HEK293 (cell line): ENCODE results near the gene DPRX.

Experiments used
- CTCF ChIA-PET: fragments of 350-600 bp; formaldehyde crosslinking; extraction: SDS; loops from one replicate; lab custom pipeline; 2021; ENCODE audit warnings: antibody characterized with exemption; lab: Yijun Ruan, JAX
- POLR2A ChIA-PET: fragments of 300-600 bp; formaldehyde crosslinking; extraction: SDS; loops from one replicate; lab custom pipeline; 2020; ENCODE audit warnings: antibody characterized with exemption, inconsistent platforms; lab: Yijun Ruan, JAX
- H3K27ac ChIP-seq: fragments of 200-500 bp; sonication (Bioruptor generic); 2 replicates; pipeline ENCODE4 v1.5.1; 2014; ENCODE audit warnings: low read depth, low read length, control low read depth, inconsistent platforms; ENCODE audit errors: extremely low read depth
- H3K36me3 ChIP-seq, 2 experiments: fragments of 200-500 bp in 1 of 2; sonication (Bioruptor generic) in 1 of 2; 1 replicate in 1 of 2; 2 replicates in 1 of 2; pipeline ENCODE4 v1.5.1; 2014 to 2017; ENCODE audit warnings: inconsistent platforms in 2 of 2, low read length in 2 of 2; ENCODE audit not compliant: control insufficient read depth in 2 of 2, insufficient read depth in 1 of 2
- H3K4me1 ChIP-seq: fragments of 200-500 bp; sonication (Bioruptor generic); 2 replicates; pipeline ENCODE4 v1.5.1; 2014; ENCODE audit warnings: mild to moderate bottlenecking, low read length, inconsistent platforms; ENCODE audit not compliant: control insufficient read depth, insufficient read depth
- H3K4me3 ChIP-seq: 2 replicates; pipeline ENCODE4 v1.5.1; 2011; ENCODE audit warnings: low read depth, mild to moderate bottlenecking, control low read depth, low read length, moderate library complexity
- H3K9me3 ChIP-seq: fragments of 200-500 bp; sonication (Bioruptor generic); 2 replicates; pipeline ENCODE4 v1.5.1; 2014; ENCODE audit warnings: low read depth, low read length, inconsistent platforms; ENCODE audit not compliant: control insufficient read depth, insufficient read depth
- BCL11A ChIP-seq: fragments of 450-650 bp; formaldehyde crosslinking; IDR thresholded peaks from 2 replicates; pipeline ENCODE4 v1.5.1; 2016; ENCODE audit warnings: low read depth, missing biosample characterization, missing genetic modification characterization
- BCL11B ChIP-seq: fragments of 450-650 bp; formaldehyde crosslinking; IDR thresholded peaks from 2 replicates; pipeline ENCODE4 v1.5.1; 2016; ENCODE audit warnings: low read depth, missing biosample characterization, missing genetic modification characterization
- HOXA7 ChIP-seq: sonication (generic); formaldehyde crosslinking; IDR thresholded peaks from 2 replicates; pipeline ENCODE4 v1.8.1; 2022; ENCODE audit warnings: missing genetic modification reagents, borderline replicate concordance
- SETDB1 ChIP-seq: IDR thresholded peaks from one replicate; pipeline ENCODE4 v1.6.1; 2017; ENCODE audit warnings: mild to moderate bottlenecking, low read length, moderate library complexity, mixed read lengths; ENCODE audit not compliant: insufficient read length
- SP7 ChIP-seq: fragments of 450-650 bp; formaldehyde crosslinking; IDR thresholded peaks from 2 replicates; pipeline ENCODE4 v1.5.1; 2016; ENCODE audit warnings: missing biosample characterization, missing genetic modification characterization
- TCF7L2 ChIP-seq: IDR thresholded peaks from 2 replicates; pipeline ENCODE4 v1.6.1; 2011; ENCODE audit warnings: low read depth, mild to moderate bottlenecking, inconsistent platforms, low read length, moderate library complexity, borderline replicate concordance
- ZBTB20 ChIP-seq: fragments of 450-650 bp; formaldehyde crosslinking; IDR thresholded peaks from 2 replicates; pipeline ENCODE4 v1.5.1; 2016; ENCODE audit warnings: missing biosample characterization, missing genetic modification characterization
- ZBTB21 ChIP-seq: fragments of 450-650 bp; formaldehyde crosslinking; IDR thresholded peaks from 2 replicates; pipeline ENCODE4 v1.5.1; 2017; ENCODE audit warnings: missing biosample characterization, missing genetic modification characterization
- ZBTB44 ChIP-seq: fragments of 450-650 bp; IDR thresholded peaks from 2 replicates; pipeline ENCODE4 v1.5.1; 2018; ENCODE audit warnings: missing biosample characterization, mild to moderate bottlenecking, missing genetic modification characterization
- ZBTB7A ChIP-seq: fragments of 450-650 bp; formaldehyde crosslinking; IDR thresholded peaks from 2 replicates; pipeline ENCODE4 v1.5.1; 2016; ENCODE audit warnings: low read depth, missing biosample characterization, missing genetic modification characterization
- ZNF121 ChIP-seq: fragments of 450-650 bp; formaldehyde crosslinking; IDR thresholded peaks from 2 replicates; pipeline ENCODE4 v1.5.1; 2016; ENCODE audit warnings: missing biosample characterization, missing genetic modification characterization
- ZNF146 ChIP-seq: fragments of 450-650 bp; formaldehyde crosslinking; IDR thresholded peaks from 2 replicates; pipeline ENCODE4 v1.5.1; 2016; ENCODE audit warnings: missing biosample characterization, missing genetic modification characterization
- ZNF157 ChIP-seq: fragments of 450-650 bp; formaldehyde crosslinking; IDR thresholded peaks from 2 replicates; pipeline ENCODE4 v1.5.1; 2016; ENCODE audit warnings: missing biosample characterization, missing genetic modification characterization
- ZNF184 ChIP-seq: fragments of 450-650 bp; IDR thresholded peaks from 2 replicates; pipeline ENCODE4 v1.5.1; 2018; ENCODE audit warnings: missing biosample characterization, mild to moderate bottlenecking, missing genetic modification characterization
- ZNF24 ChIP-seq: fragments of 450-650 bp; formaldehyde crosslinking; IDR thresholded peaks from 2 replicates; pipeline ENCODE4 v1.5.1; 2016; ENCODE audit warnings: missing biosample characterization, missing genetic modification characterization
- ZNF280D ChIP-seq: fragments of 450-650 bp; formaldehyde crosslinking; IDR thresholded peaks from 2 replicates; pipeline ENCODE4 v1.5.1; 2016; ENCODE audit warnings: missing biosample characterization, missing genetic modification characterization
- ZNF473 ChIP-seq: fragments of 450-650 bp; formaldehyde crosslinking; IDR thresholded peaks from 2 replicates; pipeline ENCODE4 v1.5.1; 2017; ENCODE audit warnings: missing biosample characterization, missing genetic modification characterization
- ZNF488 ChIP-seq: fragments of 450-650 bp; formaldehyde crosslinking; IDR thresholded peaks from 2 replicates; pipeline ENCODE4 v1.5.1; 2016; ENCODE audit warnings: missing biosample characterization, missing genetic modification characterization
- ZNF544 ChIP-seq: fragments of 450-650 bp; formaldehyde crosslinking; IDR thresholded peaks from 2 replicates; pipeline ENCODE4 v1.5.0; 2017; ENCODE audit warnings: missing biosample characterization, missing genetic modification characterization
- ZNF558 ChIP-seq: fragments of 450-650 bp; formaldehyde crosslinking; IDR thresholded peaks from 2 replicates; pipeline ENCODE4 v1.5.1; 2016; ENCODE audit warnings: missing biosample characterization, missing genetic modification characterization
- ZNF580 ChIP-seq: fragments of 450-650 bp; formaldehyde crosslinking; IDR thresholded peaks from 2 replicates; pipeline ENCODE4 v1.5.1; 2016; ENCODE audit warnings: missing biosample characterization, missing genetic modification characterization
- ZNF596 ChIP-seq: fragments of 450-650 bp; IDR thresholded peaks from 2 replicates; pipeline ENCODE4 v1.5.0; 2018; ENCODE audit warnings: missing biosample characterization, mild to moderate bottlenecking, missing genetic modification characterization, moderate library complexity
- ZNF785 ChIP-seq: fragments of 450-650 bp; formaldehyde crosslinking; IDR thresholded peaks from 2 replicates; pipeline ENCODE4 v1.5.1; 2016; ENCODE audit warnings: missing biosample characterization, missing genetic modification characterization
- ZSCAN16 ChIP-seq: fragments of 450-650 bp; formaldehyde crosslinking; IDR thresholded peaks from 2 replicates; pipeline ENCODE4 v1.5.1; 2016; ENCODE audit warnings: missing biosample characterization, missing genetic modification characterization
- ZSCAN23 ChIP-seq: fragments of 450-650 bp; formaldehyde crosslinking; IDR thresholded peaks from 2 replicates; pipeline ENCODE4 v1.5.1; 2016; ENCODE audit warnings: missing biosample characterization, missing genetic modification characterization
- TF ChIP-seq, protein P1 (sequence below): fragments of 450-650 bp; formaldehyde crosslinking; conservative IDR thresholded peaks from 2 replicates; pipeline ENCODE4 v1.5.1; 2016; ENCODE audit warnings: low read depth, missing biosample characterization, missing genetic modification characterization
- TF ChIP-seq, protein P2 (sequence below): fragments of 450-650 bp; formaldehyde crosslinking; IDR thresholded peaks from 2 replicates; pipeline ENCODE4 v1.5.1; 2016; ENCODE audit warnings: missing biosample characterization, missing genetic modification characterization

The DPRX gene

GRCh38 chr19:53583181-53583580 is 48.6 kb upstream of the DPRX start:
- H3K4me1 ChIP-seq: no peaks in the 10 kb centered on the region
- no peaks in the 10 kb centered on the region; the same call in 1 of the 2 replicates for H3K9me3 ChIP-seq
- no peak overlapping the region for H3K27ac ChIP-seq
- H3K4me3 ChIP-seq: no peak overlapping the region
- CTCF ChIA-PET: no interaction called here
- TF ChIP-seq SP7: no peak
- TF ChIP-seq HOXA7 (CRISPR knock-in tag): no peak
- TF ChIP-seq ZNF558 (tag by site-specific recombination): no peak
- TF ChIP-seq ZSCAN16: no peak
- no peak for TF ChIP-seq SETDB1
- no peak for TF ChIP-seq ZNF121 (tag by site-specific recombination)
- TF ChIP-seq BCL11B (tag by site-specific recombination): no peak
- TF ChIP-seq ZNF785 (tag by site-specific recombination): no peak
- TF ChIP-seq ZNF146 (tag by site-specific recombination): no peak
- TF ChIP-seq ZBTB20: no peak
- TF ChIP-seq ZNF580 (tag by site-specific recombination): no peak
- TF ChIP-seq ZNF544: no peak
- TF ChIP-seq ZBTB7A (tag by site-specific recombination): no peak
- TF ChIP-seq ZNF24 (tag by site-specific recombination): no peak
- POLR2A ChIA-PET: no interaction called here
- peaks cover 7 to 15% of the 10 kb centered on the region in 2 experiments for H3K36me3 ChIP-seq

DNA sequence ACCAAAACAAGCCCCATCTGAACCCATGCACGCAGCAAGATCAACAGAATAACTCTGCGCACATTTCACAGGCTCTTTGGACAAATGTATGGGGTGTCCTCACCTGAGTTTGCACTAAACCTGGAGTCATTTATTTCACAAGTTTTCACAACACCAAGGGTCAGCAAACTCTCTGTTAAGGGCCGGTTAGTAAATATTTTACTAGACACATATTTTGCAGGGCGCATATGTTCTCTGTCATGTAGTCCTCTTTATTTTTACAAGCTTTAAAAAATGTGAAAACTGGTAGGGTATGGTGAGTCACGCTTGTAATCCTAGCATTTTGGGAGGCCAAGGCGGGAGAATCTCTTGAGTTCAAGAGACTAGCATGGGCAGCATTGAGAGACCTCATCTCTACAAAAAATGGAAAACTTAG is 45.5 kb upstream of the DPRX start:
- ChIA-PET CTCF (no interaction called here), POLR2A (no interaction called here)
- H3K36me3 ChIP-seq: no peaks in the 10 kb centered on the region
- H3K4me1 ChIP-seq: no peaks in the 10 kb centered on the region
- no peaks in the 10 kb centered on the region for H3K9me3 ChIP-seq
- H3K4me3 ChIP-seq: no peak overlapping the region
- no peak overlapping the region for H3K27ac ChIP-seq
- TF ChIP-seq BCL11A (tag by site-specific recombination): no peak
- no peak for TF ChIP-seq ZNF280D (tag by site-specific recombination)
- TF ChIP-seq, protein P1, sequence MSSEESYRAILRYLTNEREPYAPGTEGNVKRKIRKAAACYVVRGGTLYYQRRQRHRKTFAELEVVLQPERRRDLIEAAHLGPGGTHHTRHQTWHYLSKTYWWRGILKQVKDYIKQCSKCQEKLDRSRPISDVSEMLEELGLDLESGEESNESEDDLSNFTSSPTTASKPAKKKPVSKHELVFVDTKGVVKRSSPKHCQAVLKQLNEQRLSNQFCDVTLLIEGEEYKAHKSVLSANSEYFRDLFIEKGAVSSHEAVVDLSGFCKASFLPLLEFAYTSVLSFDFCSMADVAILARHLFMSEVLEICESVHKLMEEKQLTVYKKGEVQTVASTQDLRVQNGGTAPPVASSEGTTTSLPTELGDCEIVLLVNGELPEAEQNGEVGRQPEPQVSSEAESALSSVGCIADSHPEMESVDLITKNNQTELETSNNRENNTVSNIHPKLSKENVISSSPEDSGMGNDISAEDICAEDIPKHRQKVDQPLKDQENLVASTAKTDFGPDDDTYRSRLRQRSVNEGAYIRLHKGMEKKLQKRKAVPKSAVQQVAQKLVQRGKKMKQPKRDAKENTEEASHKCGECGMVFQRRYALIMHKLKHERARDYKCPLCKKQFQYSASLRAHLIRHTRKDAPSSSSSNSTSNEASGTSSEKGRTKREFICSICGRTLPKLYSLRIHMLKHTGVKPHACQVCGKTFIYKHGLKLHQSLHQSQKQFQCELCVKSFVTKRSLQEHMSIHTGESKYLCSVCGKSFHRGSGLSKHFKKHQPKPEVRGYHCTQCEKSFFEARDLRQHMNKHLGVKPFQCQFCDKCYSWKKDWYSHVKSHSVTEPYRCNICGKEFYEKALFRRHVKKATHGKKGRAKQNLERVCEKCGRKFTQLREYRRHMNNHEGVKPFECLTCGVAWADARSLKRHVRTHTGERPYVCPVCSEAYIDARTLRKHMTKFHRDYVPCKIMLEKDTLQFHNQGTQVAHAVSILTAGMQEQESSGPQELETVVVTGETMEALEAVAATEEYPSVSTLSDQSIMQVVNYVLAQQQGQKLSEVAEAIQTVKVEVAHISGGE (tag by site-specific recombination): no peak
- no peak for TF ChIP-seq ZNF488
- TF ChIP-seq, protein P2, sequence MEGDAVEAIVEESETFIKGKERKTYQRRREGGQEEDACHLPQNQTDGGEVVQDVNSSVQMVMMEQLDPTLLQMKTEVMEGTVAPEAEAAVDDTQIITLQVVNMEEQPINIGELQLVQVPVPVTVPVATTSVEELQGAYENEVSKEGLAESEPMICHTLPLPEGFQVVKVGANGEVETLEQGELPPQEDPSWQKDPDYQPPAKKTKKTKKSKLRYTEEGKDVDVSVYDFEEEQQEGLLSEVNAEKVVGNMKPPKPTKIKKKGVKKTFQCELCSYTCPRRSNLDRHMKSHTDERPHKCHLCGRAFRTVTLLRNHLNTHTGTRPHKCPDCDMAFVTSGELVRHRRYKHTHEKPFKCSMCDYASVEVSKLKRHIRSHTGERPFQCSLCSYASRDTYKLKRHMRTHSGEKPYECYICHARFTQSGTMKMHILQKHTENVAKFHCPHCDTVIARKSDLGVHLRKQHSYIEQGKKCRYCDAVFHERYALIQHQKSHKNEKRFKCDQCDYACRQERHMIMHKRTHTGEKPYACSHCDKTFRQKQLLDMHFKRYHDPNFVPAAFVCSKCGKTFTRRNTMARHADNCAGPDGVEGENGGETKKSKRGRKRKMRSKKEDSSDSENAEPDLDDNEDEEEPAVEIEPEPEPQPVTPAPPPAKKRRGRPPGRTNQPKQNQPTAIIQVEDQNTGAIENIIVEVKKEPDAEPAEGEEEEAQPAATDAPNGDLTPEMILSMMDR: no peak
- TF ChIP-seq ZNF473 (tag by site-specific recombination): no peak
- TF ChIP-seq ZNF184 (tag by site-specific recombination): no peak
- no peak for TF ChIP-seq ZNF596 (tag by site-specific recombination)
- TF ChIP-seq ZBTB21 (tag by site-specific recombination): no peak
- no peak for TF ChIP-seq ZBTB44 (tag by site-specific recombination)
- TF ChIP-seq TCF7L2: no peak
- TF ChIP-seq ZNF157 (tag by site-specific recombination): no peak
- no peak for TF ChIP-seq ZSCAN23 (tag by site-specific recombination)
